ENCODE data around the gene POU6F2. TPM values are rescaled to one million over a fixed set of nuclear protein-coding genes. Genes with fewer than 3 reads are reported as not detected.

Gene POU6F2
- total RNA-seq, 1 donor from 2014 or later, result not detected

GRCh38 chr7:39463252-39463651 is 485.5 kb downstream of the POU6F2 start:
- Histone ChIP-seq H3K36me3 (ENCODE audit: control insufficient read depth, insufficient read depth, low read length) (no peaks in the 10 kb centered on the region), H3K4me3 (ENCODE audit: low read depth, low read length) (no peak overlapping the region), H3K27me3 (ENCODE audit: control insufficient read depth, insufficient read depth, low read length) (no peaks in the 10 kb centered on the region)
- TF ChIP-seq CTCF (IDR thresholded peaks at IDR 0.05; ENCODE audit: insufficient read depth, low read length, severe bottlenecking), result no peak
- FAIRE-seq (no peak), DNase-seq (ENCODE audit: low read depth) (no peak)

GRCh38 chr7:39464350-39465054 is 486.8 kb downstream of the POU6F2 start:
- H3K27me3 ChIP-seq (ENCODE audit: control insufficient read depth, insufficient read depth, low read length), result no peaks in the 10 kb centered on the region

GRCh38 chr7:39465055-39465929 is 487.6 kb downstream of the POU6F2 start:
- Histone ChIP-seq H3K27me3 (ENCODE audit: control insufficient read depth, insufficient read depth, low read length) (no peaks in the 10 kb centered on the region), H3K36me3 (ENCODE audit: control insufficient read depth, insufficient read depth, low read length) (no peaks in the 10 kb centered on the region), H3K4me3 (ENCODE audit: low read depth, low read length) (no peak overlapping the region)
- no peak for FAIRE-seq
- peak; percentile 55 for DNase-seq (ENCODE audit: low read depth)
- peak; percentile 86 for TF ChIP-seq CTCF (IDR thresholded peaks at IDR 0.05; ENCODE audit: insufficient read depth, low read length, severe bottlenecking)

More at GRCh38 chr7:39464350-39465054, 486.8 kb downstream of the POU6F2 start:
- no peak for TF ChIP-seq CTCF (IDR thresholded peaks at IDR 0.05; ENCODE audit: insufficient read depth, low read length, severe bottlenecking)
- DNase-seq (ENCODE audit: low read depth), result no peak
- Histone ChIP-seq H3K36me3 (ENCODE audit: control insufficient read depth, insufficient read depth, low read length) (no peaks in the 10 kb centered on the region), H3K4me3 (ENCODE audit: low read depth, low read length) (no peak overlapping the region)
- FAIRE-seq, result no peak

- no peak for TF ChIP-seq CTCF (IDR thresholded peaks at IDR 0.05; ENCODE audit: insufficient read depth, low read length, severe bottlenecking)
- DNase-seq (ENCODE audit: low read depth), result no peak
- no peak for FAIRE-seq
- H3K36me3 ChIP-seq (ENCODE audit: control insufficient read depth, insufficient read depth, low read length), result no peaks in the 10 kb centered on the region
- no peak overlapping the region for H3K4me3 ChIP-seq (ENCODE audit: low read depth, low read length)
- H3K27me3 ChIP-seq (ENCODE audit: control insufficient read depth, insufficient read depth, low read length), result no peaks in the 10 kb centered on the region
These were observed 490.6 kb downstream of the POU6F2 start for GRCh38 chr7:39468261-39468660.

- TF ChIP-seq CTCF (IDR thresholded peaks at IDR 0.05; ENCODE audit: insufficient read depth, low read length, severe bottlenecking), result no peak
- FAIRE-seq (peak; percentile 81), DNase-seq (ENCODE audit: low read depth) (no peak)
- no peak overlapping the region for H3K4me3 ChIP-seq (ENCODE audit: low read depth, low read length)
- no peaks in the 10 kb centered on the region for H3K27me3 ChIP-seq (ENCODE audit: control insufficient read depth, insufficient read depth, low read length)
- no peaks in the 10 kb centered on the region for H3K36me3 ChIP-seq (ENCODE audit: control insufficient read depth, insufficient read depth, low read length)
These were observed 491.2 kb downstream of the POU6F2 start for GRCh38 chr7:39468808-39469374.

Data from bronchial epithelial cell (primary cell).